ENCODE measurements around the gene HOXC6.

DNA sequence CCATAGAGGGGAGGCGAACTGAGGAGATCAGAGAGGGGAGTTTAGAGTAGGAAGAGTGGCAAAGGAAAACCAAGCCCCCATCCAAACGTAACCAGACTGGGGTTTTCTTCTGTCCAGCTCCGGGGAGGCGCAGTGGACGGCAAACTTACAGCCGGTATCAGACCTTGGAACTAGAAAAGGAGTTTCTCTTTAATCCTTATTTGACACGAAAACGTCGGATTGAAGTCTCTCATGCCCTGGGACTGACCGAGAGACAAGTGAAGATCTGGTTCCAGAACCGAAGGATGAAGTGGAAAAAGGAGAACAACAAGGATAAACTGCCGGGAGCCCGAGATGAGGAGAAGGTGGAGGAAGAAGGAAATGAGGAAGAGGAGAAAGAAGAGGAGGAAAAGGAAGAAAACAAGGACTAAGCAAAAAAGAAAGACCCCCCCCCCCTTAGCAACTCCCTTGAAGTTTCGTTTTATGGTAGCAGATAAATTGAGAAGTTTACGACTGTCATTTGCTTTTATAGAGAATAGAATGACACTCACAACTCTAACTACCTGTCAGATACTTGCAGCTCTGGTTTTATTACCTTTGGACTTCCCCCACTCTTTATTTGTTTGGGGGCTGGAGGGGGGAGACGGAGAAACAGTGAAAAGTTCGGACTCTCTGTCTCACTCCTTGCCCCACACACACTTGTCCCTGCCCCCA lies 17.1 kb upstream of the HOXC6 start:
- TF ChIP-seq, protein P1, sequence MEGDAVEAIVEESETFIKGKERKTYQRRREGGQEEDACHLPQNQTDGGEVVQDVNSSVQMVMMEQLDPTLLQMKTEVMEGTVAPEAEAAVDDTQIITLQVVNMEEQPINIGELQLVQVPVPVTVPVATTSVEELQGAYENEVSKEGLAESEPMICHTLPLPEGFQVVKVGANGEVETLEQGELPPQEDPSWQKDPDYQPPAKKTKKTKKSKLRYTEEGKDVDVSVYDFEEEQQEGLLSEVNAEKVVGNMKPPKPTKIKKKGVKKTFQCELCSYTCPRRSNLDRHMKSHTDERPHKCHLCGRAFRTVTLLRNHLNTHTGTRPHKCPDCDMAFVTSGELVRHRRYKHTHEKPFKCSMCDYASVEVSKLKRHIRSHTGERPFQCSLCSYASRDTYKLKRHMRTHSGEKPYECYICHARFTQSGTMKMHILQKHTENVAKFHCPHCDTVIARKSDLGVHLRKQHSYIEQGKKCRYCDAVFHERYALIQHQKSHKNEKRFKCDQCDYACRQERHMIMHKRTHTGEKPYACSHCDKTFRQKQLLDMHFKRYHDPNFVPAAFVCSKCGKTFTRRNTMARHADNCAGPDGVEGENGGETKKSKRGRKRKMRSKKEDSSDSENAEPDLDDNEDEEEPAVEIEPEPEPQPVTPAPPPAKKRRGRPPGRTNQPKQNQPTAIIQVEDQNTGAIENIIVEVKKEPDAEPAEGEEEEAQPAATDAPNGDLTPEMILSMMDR (IDR thresholded peaks at IDR 0.05) = no peak
- no peak for TF ChIP-seq POLR2A (IDR thresholded peaks at IDR 0.05)
- TF ChIP-seq EP300 (IDR thresholded peaks at IDR 0.05) = no peak
- TF ChIP-seq POLR2AphosphoS5 (IDR thresholded peaks at IDR 0.05) = no peak

Measured in stomach (tissue), 4 donors.